SK-N-SH (cell line): ENCODE data around the gene SDS. TPM values are rescaled to one million over a fixed set of nuclear protein-coding genes. Genes with fewer than 3 reads are reported as not detected.

Experiments
- CTCF ChIA-PET: fragments of 300-600, 350-600 bp; formaldehyde crosslinking; extraction: SDS; loops from one replicate; lab custom pipeline; 2021; lab: Yijun Ruan, JAX
- POLR2A ChIA-PET: fragments of 350-600 bp; sonication (Branson Sonifier 250); formaldehyde crosslinking; extraction: SDS; loops from one replicate; lab custom pipeline; 2020; ENCODE audit warnings: antibody characterized with exemption, inconsistent platforms; lab: Yijun Ruan, JAX
- DNase-seq: peaks from one replicate; pipeline ENCODE4 v3.0.0; 2012
- H2AFZ ChIP-seq: fragments of 200-600 bp; sonication (generic); 2 replicates; pipeline ENCODE4 v1.8.1; 2016; ENCODE audit warnings: antibody characterized with exemption, mild to moderate bottlenecking, low read depth
- H3F3A ChIP-seq: fragments of 200-600 bp; sonication (generic); replicated peaks from 2 replicates; pipeline ENCODE3; 2016; ENCODE audit warnings: antibody characterized with exemption, mild to moderate bottlenecking; ENCODE audit not compliant: insufficient read depth
- H3K27ac ChIP-seq, 2 experiments: fragments of 200-500 bp in 1 of 2; fragments of 200-600 bp in 1 of 2; sonication (Bioruptor generic) in 1 of 2; sonication (generic), shearing (Covaris generic) in 1 of 2; 2 replicates each; pipeline versions ENCODE4 v1.5.1 to v1.6.1; 2014 to 2016; ENCODE audit warnings: low read depth in 2 of 2, inconsistent platforms in 1 of 2, low read length in 1 of 2, mild to moderate bottlenecking in 1 of 2, mixed read lengths in 1 of 2
- H3K27me3 ChIP-seq: fragments of 200-600 bp; sonication (generic), shearing (Covaris generic); 2 replicates; pipeline ENCODE4 v1.6.1; 2016; ENCODE audit warnings: mixed run types; ENCODE audit not compliant: insufficient read depth
- H3K36me3 ChIP-seq, 2 experiments: fragments of 200-500 bp in 1 of 2; fragments of 200-600 bp in 1 of 2; sonication (Bioruptor generic) in 1 of 2; sonication (generic) in 1 of 2; replicated peaks in 1 of 2; 2 replicates each; pipeline versions ENCODE3 to v1.5.1; 2014 to 2016; ENCODE audit warnings: low read length in 1 of 2, mild to moderate bottlenecking in 1 of 2; ENCODE audit not compliant: insufficient read depth in 2 of 2, control insufficient read depth in 1 of 2
- H3K4me1 ChIP-seq, 2 experiments: fragments of 200-500 bp in 1 of 2; fragments of 200-600 bp in 1 of 2; sonication (Bioruptor generic) in 1 of 2; sonication (generic), shearing (Covaris generic) in 1 of 2; 2 replicates each; pipeline versions ENCODE4 v1.5.1 to v1.6.1; 2014 to 2016; ENCODE audit warnings: low read depth in 1 of 2, low read length in 1 of 2, mixed run types in 1 of 2; ENCODE audit not compliant: insufficient read depth in 2 of 2, control insufficient read depth in 1 of 2
- H3K4me2 ChIP-seq: fragments of 200-600 bp; sonication (generic), shearing (Covaris generic); 2 replicates; pipeline ENCODE4 v1.6.1; 2017; ENCODE audit warnings: mixed run types
- H3K4me3 ChIP-seq, 2 experiments: fragments of 200-500 bp in 1 of 2; fragments of 200-600 bp in 1 of 2; sonication (Bioruptor generic) in 1 of 2; sonication (generic), shearing (Covaris generic) in 1 of 2; 2 replicates each; pipeline versions ENCODE4 v1.5.1 to v1.8.1; 2014 to 2016; ENCODE audit warnings: low read depth in 2 of 2, inconsistent platforms in 1 of 2, low read length in 1 of 2, mild to moderate bottlenecking in 1 of 2, mixed read lengths in 1 of 2, moderate library complexity in 1 of 2
- H3K79me2 ChIP-seq: fragments of 200-600 bp; sonication (generic); 2 replicates; pipeline ENCODE4 v1.8.1; 2017; ENCODE audit warnings: mild to moderate bottlenecking; ENCODE audit not compliant: insufficient read depth
- H3K9ac ChIP-seq: fragments of 200-600 bp; sonication (generic); 2 replicates; pipeline ENCODE4 v1.6.1; 2017; ENCODE audit warnings: mixed run types
- H3K9me2 ChIP-seq: fragments of 200-600 bp; sonication (generic); 2 replicates; pipeline ENCODE4 v1.6.1; 2017; ENCODE audit warnings: mixed run types
- H3K9me3 ChIP-seq: fragments of 200-600 bp; sonication (generic); 2 replicates; pipeline ENCODE4 v1.6.1; 2017; ENCODE audit warnings: mixed run types, mild to moderate bottlenecking, moderate library complexity
- H4K20me1 ChIP-seq: fragments of 200-600 bp; sonication (generic); 2 replicates; pipeline ENCODE4 v1.6.1; 2017; ENCODE audit warnings: mild to moderate bottlenecking, mixed run types; ENCODE audit not compliant: insufficient read depth
- CTCF ChIP-seq: fragments of 200-600 bp; sonication (generic); IDR thresholded peaks from 2 replicates; pipeline ENCODE4 v1.6.1; 2017; ENCODE audit warnings: antibody characterized with exemption, mild to moderate bottlenecking, moderate library complexity
- ELF1 ChIP-seq: IDR thresholded peaks from 2 replicates; pipeline ENCODE4 v1.4.0; 2012
- EP300 ChIP-seq, 2 experiments: IDR thresholded peaks; 2 replicates each; pipeline versions ENCODE4 v1.4.0 to v1.6.1; 2012; ENCODE audit warnings: borderline replicate concordance in 1 of 2, low read depth in 1 of 2, low read length in 1 of 2
- FOSL2 ChIP-seq: IDR thresholded peaks from 2 replicates; pipeline ENCODE4 v1.4.0; 2012; ENCODE audit warnings: low read depth, mild to moderate bottlenecking, moderate library complexity, borderline replicate concordance
- FOXM1 ChIP-seq: IDR thresholded peaks from 2 replicates; pipeline ENCODE4 v1.4.0; 2012; ENCODE audit warnings: low read depth, mild to moderate bottlenecking
- GABPA ChIP-seq: IDR thresholded peaks from 2 replicates; pipeline ENCODE4 v1.4.0; 2012; ENCODE audit warnings: low read depth, mild to moderate bottlenecking
- GATA2 ChIP-seq: sonication (generic); formaldehyde crosslinking; IDR thresholded peaks from 2 replicates; pipeline ENCODE4 v1.5.0; 2020; ENCODE audit warnings: mild to moderate bottlenecking, missing genetic modification reagents
- IRF3 ChIP-seq: fragments of 150-350 bp; IDR thresholded peaks from 2 replicates; pipeline ENCODE4 v1.6.1; 2016; ENCODE audit warnings: mild to moderate bottlenecking, low read depth, low read length
- POLR2AphosphoS5 ChIP-seq: IDR thresholded peaks from 2 replicates; pipeline ENCODE4 v1.6.1; 2012; ENCODE audit warnings: low read depth, low read length
- RAD21 ChIP-seq: IDR thresholded peaks from 2 replicates; pipeline ENCODE4 v1.6.1; 2012; ENCODE audit warnings: mild to moderate bottlenecking, low read length
- RCOR1 ChIP-seq: fragments of 150-350 bp; IDR thresholded peaks from 2 replicates; pipeline ENCODE4 v1.6.1; 2017; ENCODE audit warnings: antibody characterized with exemption, low read length
- SIN3A ChIP-seq: IDR thresholded peaks from 2 replicates; pipeline ENCODE4 v1.6.1; 2012; ENCODE audit warnings: low read depth, mild to moderate bottlenecking, low read length, moderate library complexity, borderline replicate concordance
- USF1 ChIP-seq: IDR thresholded peaks from 2 replicates; pipeline ENCODE4 v1.4.0; 2012; ENCODE audit warnings: low read depth, borderline replicate concordance
- USF2 ChIP-seq: fragments of 150-350 bp; IDR thresholded peaks from 2 replicates; pipeline ENCODE4 v1.6.1; 2017; ENCODE audit warnings: antibody characterized with exemption, low read length, low read depth, borderline replicate concordance
- WGBS: methylation state at CpG from one replicate; pipeline ENCODE4 v1.1.6; 2017; ENCODE audit warnings: low lambda C conversion rate; 5-methylcytosine and 5-hydroxymethylcytosine counted together
- polyA plus RNA-seq, 3 experiments: library from polyadenylated mRNA; depleted of rRNA; stranded (reverse); fragments of >200 nt; gene quantifications; 2 replicates each; pipeline ENCODE4 v1.2.3, GENCODE V29; 2012
- TF ChIP-seq, protein P1 (sequence below): IDR thresholded peaks from 2 replicates; pipeline ENCODE4; 2012

SDS gene
- polyA plus RNA-seq, 1 of the 3 experiments (the other 2 are of a cell fraction): 0.08 TPM

DNA sequence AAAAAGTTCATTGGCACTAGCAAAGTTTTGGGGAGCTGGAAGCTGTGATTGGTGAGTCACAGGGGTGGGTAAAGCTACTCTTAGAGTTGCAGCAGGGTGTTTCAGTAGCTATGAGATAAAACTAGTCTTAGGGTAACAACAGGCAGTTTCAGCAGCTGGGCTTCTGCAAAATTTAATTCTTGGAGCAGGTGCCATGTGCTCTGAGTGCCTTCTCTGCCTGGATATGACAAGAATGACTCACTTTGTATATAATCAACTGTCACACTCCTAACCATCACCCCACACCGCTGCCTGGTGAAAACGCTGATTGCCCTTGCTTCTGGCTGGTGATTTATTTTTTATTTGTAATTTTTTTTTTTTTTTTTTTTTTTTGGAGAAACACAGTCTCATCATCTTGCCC, 55.8 kb downstream of the SDS start:
- no peak for DNase-seq

GRCh38 chr12:113347107-113347506, 56.6 kb downstream of the SDS start:
- H3K9me2 ChIP-seq: no peaks in the 10 kb centered on the region
- no peaks in the 10 kb centered on the region for H3K36me3 ChIP-seq
- H3F3A ChIP-seq: no peaks in the 10 kb centered on the region
- H3K27me3 ChIP-seq: no peaks in the 10 kb centered on the region
- H3K27ac ChIP-seq: no peak overlapping the region
- H3K4me2 ChIP-seq: no peak overlapping the region
- H3K4me3 ChIP-seq: no peak overlapping the region
- no peaks in the 10 kb centered on the region for H3K9me3 ChIP-seq
- WGBS: 74% methylated on average over 3 of the region's 3 CpGs
- ChIA-PET POLR2A (no interaction called here), CTCF (interaction anchor here (0.6 to 1.8 kb wide), 3 partner anchors 14 to 78 kb away, joined by 3 to 4 read pairs (median 4); no protein-coding TSS in a partner anchor)
- no peaks in the 10 kb centered on the region for H3K4me1 ChIP-seq
- H3K9ac ChIP-seq: no peak overlapping the region
- no peak overlapping the region for H2AFZ ChIP-seq
- DNase-seq: no peak
- H3K79me2 ChIP-seq: no peaks in the 10 kb centered on the region
- TF ChIP-seq USF2 (no peak), ELF1 (no peak), CTCF (no peak), EP300 (IDR thresholded peaks at IDR 0.05; ENCODE audit: borderline replicate concordance in 1 of 2, low read depth in 1 of 2, low read length in 1 of 2) (no peak), IRF3 (no peak), FOSL2 (no peak), POLR2AphosphoS5 (no peak), GABPA (no peak), FOXM1 (no peak), RCOR1 (no peak), USF1 (no peak)
- TF ChIP-seq, protein P1, sequence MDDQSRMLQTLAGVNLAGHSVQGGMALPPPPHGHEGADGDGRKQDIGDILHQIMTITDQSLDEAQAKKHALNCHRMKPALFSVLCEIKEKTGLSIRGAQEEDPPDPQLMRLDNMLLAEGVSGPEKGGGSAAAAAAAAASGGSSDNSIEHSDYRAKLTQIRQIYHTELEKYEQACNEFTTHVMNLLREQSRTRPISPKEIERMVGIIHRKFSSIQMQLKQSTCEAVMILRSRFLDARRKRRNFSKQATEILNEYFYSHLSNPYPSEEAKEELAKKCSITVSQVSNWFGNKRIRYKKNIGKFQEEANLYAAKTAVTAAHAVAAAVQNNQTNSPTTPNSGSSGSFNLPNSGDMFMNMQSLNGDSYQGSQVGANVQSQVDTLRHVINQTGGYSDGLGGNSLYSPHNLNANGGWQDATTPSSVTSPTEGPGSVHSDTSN: no peak
- H4K20me1 ChIP-seq: no peaks in the 10 kb centered on the region

More for the DNA sequence above, 55.8 kb downstream of the SDS start:
- CTCF ChIA-PET: no interaction called here
- WGBS: 72% methylated on average over 2 of the region's 2 CpGs
- Histone ChIP-seq H3K4me1 (no peaks in the 10 kb centered on the region), H3K27me3 (no peaks in the 10 kb centered on the region), H3K79me2 (no peaks in the 10 kb centered on the region), H2AFZ (no peak overlapping the region), H3K9me3 (no peaks in the 10 kb centered on the region), H3F3A (no peaks in the 10 kb centered on the region), H4K20me1 (no peaks in the 10 kb centered on the region), H3K27ac (no peak overlapping the region), H3K9ac (no peak overlapping the region), H3K4me3 (no peak overlapping the region), H3K4me2 (no peak overlapping the region), H3K36me3 (no peaks in the 10 kb centered on the region), H3K9me2 (no peaks in the 10 kb centered on the region)
- TF ChIP-seq FOXM1: no peak
- TF ChIP-seq RAD21: no peak
- no peak for TF ChIP-seq SIN3A
- no peak for TF ChIP-seq GATA2
- POLR2A ChIA-PET: no interaction called here
